Right lobe of liver (tissue), 4 donors: ENCODE data around the gene SUZ12.

ENCODE experiments used
- POLR2A ChIP-seq: fragments of 450-650 bp; IDR thresholded peaks from one replicate; pipeline ENCODE4 v1.6.1; 2017; ENCODE audit warnings: antibody characterized with exemption, mild to moderate bottlenecking
- TF ChIP-seq, protein P1 (sequence below), 4 donors: fragments of 200-600 bp in 3 of 4; fragments of 450-650 bp in 1 of 4; IDR thresholded peaks; one replicate each; pipeline versions ENCODE4 v1.5.1 to v1.8.0; 2016 to 2022; ENCODE audit warnings: antibody characterized with exemption in 4 of 4, mild to moderate bottlenecking in 2 of 4
- donor health status: DM: no; HTN: no; CAD: no.
- donor health status: DM: no; HTN: no; CAD: no.
- donor health status: DM: no; HTN: yes; CAD: no.

DNA sequence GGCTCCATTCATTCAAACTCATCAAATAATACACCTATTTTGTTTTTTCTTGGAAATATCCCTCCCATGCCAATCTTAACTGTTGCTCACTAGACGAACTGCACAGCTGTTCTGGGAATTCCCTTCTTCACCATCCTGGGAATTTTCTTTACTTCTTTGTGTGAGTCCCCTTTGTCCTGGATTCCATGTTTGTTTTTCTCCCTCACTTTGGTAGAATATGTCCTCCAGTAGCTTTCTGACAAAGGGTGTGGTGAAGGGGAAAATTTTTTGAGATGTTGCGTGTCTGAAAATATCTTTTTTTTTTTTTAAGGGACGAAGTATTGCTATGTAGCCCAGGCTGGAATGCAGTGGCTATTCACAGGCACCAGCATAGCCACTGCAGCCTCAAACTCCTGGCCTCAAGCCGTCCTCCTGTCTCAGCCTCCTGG is 18.1 kb upstream of the SUZ12 start:
- TF ChIP-seq, protein P1, sequence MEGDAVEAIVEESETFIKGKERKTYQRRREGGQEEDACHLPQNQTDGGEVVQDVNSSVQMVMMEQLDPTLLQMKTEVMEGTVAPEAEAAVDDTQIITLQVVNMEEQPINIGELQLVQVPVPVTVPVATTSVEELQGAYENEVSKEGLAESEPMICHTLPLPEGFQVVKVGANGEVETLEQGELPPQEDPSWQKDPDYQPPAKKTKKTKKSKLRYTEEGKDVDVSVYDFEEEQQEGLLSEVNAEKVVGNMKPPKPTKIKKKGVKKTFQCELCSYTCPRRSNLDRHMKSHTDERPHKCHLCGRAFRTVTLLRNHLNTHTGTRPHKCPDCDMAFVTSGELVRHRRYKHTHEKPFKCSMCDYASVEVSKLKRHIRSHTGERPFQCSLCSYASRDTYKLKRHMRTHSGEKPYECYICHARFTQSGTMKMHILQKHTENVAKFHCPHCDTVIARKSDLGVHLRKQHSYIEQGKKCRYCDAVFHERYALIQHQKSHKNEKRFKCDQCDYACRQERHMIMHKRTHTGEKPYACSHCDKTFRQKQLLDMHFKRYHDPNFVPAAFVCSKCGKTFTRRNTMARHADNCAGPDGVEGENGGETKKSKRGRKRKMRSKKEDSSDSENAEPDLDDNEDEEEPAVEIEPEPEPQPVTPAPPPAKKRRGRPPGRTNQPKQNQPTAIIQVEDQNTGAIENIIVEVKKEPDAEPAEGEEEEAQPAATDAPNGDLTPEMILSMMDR (IDR thresholded peaks at IDR 0.05): no peak
- TF ChIP-seq POLR2A: no peak
